OCI-LY7 (cell line): ENCODE data around the gene SLC25A21.

Experiments
- EZH2phosphoT487 ChIP-seq: fragments of 200-600 bp; sonication (generic); IDR thresholded peaks from 2 replicates; pipeline ENCODE4 v1.6.1; 2018; ENCODE audit warnings: low read depth, borderline replicate concordance, mild to moderate bottlenecking, mixed run types, antibody characterized with exemption, low read length, moderate library complexity, mixed read lengths
- TF ChIP-seq, protein P1 (sequence below): fragments of 200-600 bp; sonication (generic); conservative IDR thresholded peaks from 2 replicates; pipeline ENCODE4 v1.5.1; 2014; ENCODE audit warnings: mild to moderate bottlenecking, antibody characterized with exemption, low read length, moderate library complexity, mixed read lengths

DNA sequence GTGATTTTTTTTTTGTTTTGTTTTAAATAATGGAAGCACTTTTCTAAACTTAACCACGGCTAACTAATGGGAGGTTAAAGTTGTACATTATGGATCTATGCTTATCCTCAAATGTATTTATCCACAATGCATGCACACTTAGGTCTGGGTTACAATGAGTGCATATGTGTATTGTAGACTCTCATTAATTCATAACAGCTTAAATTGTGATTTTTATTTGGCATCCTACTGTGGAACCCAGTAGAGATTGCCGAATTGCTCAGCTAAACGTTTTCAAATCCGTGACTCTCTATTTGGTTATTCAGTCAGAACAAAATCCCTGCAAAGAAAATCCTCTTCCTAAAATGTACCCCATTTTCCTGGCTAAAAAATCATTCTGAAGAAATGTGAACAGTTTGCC lies 244.0 kb downstream of the SLC25A21 start:
- TF ChIP-seq, protein P1, sequence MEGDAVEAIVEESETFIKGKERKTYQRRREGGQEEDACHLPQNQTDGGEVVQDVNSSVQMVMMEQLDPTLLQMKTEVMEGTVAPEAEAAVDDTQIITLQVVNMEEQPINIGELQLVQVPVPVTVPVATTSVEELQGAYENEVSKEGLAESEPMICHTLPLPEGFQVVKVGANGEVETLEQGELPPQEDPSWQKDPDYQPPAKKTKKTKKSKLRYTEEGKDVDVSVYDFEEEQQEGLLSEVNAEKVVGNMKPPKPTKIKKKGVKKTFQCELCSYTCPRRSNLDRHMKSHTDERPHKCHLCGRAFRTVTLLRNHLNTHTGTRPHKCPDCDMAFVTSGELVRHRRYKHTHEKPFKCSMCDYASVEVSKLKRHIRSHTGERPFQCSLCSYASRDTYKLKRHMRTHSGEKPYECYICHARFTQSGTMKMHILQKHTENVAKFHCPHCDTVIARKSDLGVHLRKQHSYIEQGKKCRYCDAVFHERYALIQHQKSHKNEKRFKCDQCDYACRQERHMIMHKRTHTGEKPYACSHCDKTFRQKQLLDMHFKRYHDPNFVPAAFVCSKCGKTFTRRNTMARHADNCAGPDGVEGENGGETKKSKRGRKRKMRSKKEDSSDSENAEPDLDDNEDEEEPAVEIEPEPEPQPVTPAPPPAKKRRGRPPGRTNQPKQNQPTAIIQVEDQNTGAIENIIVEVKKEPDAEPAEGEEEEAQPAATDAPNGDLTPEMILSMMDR = no peak
- no peak for TF ChIP-seq EZH2phosphoT487
